HG03097 (cell line): Measurements from ENCODE around the gene ELAPOR1.

ENCODE experiments used
- ATAC-seq: cut with Tn5 transposase; IDR thresholded peaks from one replicate; pipeline ENCODE4 v1.9.1; 2021; ENCODE audit not compliant: unreplicated experiment, low FRiP score

The ELAPOR1 gene, protein sequence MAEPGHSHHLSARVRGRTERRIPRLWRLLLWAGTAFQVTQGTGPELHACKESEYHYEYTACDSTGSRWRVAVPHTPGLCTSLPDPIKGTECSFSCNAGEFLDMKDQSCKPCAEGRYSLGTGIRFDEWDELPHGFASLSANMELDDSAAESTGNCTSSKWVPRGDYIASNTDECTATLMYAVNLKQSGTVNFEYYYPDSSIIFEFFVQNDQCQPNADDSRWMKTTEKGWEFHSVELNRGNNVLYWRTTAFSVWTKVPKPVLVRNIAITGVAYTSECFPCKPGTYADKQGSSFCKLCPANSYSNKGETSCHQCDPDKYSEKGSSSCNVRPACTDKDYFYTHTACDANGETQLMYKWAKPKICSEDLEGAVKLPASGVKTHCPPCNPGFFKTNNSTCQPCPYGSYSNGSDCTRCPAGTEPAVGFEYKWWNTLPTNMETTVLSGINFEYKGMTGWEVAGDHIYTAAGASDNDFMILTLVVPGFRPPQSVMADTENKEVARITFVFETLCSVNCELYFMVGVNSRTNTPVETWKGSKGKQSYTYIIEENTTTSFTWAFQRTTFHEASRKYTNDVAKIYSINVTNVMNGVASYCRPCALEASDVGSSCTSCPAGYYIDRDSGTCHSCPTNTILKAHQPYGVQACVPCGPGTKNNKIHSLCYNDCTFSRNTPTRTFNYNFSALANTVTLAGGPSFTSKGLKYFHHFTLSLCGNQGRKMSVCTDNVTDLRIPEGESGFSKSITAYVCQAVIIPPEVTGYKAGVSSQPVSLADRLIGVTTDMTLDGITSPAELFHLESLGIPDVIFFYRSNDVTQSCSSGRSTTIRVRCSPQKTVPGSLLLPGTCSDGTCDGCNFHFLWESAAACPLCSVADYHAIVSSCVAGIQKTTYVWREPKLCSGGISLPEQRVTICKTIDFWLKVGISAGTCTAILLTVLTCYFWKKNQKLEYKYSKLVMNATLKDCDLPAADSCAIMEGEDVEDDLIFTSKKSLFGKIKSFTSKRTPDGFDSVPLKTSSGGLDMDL

GRCh38 chr1:109113590-109114341, at the start of gene ELAPOR1:
Gene ELAPOR1 (plus strand): TSS chr1:109114115. CDS start chr1:109114184, 69 bp downstream.
- ATAC-seq: no peak

DNA sequence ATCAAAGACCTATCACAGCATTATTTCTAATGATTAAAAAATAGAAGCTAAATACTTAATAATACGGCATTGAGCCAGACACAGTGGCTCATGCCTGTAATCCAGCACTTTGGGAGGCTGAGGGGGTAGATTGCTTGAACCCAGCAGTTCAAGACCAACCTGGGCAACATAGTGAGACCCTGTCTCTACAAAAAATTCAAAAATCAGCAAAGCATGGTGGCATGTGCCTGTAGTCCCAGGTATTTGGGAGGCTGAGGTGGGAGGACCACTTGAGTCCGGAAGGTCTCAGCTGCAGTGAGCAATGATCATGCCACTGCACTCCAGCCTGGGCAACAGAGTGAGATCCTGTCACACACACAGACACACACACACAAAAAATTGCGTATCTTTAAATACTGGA, 48.8 kb upstream of the ELAPOR1 start:
- ATAC-seq: no peak

- no peak for ATAC-seq
These were observed 46.0 kb upstream of the ELAPOR1 start for GRCh38 chr1:109067883-109068282.

DNA sequence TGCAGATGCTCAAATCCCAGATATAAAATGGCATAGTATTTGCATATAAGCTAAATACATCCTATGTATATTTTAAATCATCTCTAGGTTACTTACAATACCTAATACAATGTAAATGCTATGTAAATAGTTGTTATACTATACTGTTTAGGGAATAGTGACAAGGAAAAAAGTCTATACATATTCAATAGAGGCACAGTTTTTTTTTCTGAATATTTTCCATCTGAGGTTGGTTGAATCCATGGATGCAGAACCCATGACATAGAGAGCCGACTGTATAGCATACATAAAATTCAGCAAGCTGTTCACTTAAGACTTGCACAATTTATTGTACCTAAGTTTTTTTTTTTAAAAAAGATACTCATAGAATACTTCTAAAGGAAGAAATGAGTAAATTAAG, 44.6 kb upstream of the ELAPOR1 start:
- ATAC-seq: no peak

DNA sequence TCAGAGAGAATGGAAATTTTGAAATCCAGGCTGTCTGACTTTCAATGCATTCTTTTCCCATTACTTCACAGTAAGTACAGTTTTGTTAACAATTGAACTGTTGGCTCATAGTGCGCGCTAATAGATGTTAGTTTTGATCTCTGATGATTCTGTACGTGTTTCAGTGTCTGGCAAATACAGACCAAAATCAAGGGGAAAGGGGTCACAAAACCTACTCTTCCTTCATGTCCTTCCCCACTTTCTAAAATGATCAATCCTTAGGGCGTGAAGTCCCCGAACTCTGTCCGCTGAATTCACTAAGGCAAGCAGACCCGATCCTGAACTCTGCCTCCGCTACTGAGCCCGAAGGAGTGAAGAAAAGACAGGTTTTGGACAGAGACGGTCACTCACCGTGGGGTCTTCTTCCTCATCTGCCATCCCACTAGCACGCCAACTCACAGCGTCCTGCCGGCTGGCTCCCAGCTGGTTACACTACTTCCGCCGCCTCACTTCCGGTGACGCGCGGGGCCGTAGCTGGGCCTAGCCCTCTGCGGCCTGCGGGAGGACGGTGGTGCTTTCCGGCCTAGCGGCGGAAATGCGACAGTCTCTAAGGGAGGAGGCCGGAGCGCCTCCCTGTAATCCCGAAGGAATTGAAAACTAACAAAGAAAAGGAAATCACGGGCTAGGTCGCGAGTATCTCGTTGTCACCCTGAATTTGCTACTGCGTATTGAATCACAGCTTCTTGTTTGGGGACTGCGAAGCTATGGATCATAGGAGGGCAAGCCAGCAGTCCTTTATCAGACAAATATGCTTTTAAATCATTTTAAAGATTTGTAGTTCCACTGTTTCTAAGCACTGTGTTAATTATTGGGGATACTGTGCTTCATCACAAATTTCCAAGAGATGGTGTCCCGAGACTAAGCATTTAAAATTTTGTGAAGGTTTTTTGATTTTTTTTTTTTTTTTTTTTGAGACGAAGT, 38.1 kb upstream of the ELAPOR1 start, which contains the start of gene TAF13:
Gene TAF13, minus strand, starts transcription at position 473 of the 960 bp plus-strand sequence. Its CDS starts 56 bp downstream, at position 417.
- peak; percentile 97 for ATAC-seq

- no peak for ATAC-seq
These were observed 35.6 kb upstream of the ELAPOR1 start for GRCh38 chr1:109078317-109078716.

DNA sequence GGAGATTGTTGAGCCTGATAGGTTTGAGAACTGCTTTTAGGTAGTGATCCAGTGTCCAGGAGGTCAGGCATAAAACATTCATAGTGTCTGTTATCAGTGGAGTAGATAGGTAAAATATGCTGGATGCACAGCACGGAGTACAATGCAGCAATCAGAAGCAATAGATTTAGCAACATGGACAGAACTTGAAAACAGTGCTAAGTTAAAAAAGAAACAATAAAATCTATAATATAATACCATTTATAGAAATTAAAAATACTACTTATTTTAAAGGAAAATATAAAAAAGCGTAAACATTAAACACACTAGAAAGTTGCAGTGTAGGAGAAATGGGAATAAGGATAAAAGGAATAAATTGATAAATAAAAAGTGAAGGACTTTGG, 34.7 kb upstream of the ELAPOR1 start:
- ATAC-seq: no peak

DNA sequence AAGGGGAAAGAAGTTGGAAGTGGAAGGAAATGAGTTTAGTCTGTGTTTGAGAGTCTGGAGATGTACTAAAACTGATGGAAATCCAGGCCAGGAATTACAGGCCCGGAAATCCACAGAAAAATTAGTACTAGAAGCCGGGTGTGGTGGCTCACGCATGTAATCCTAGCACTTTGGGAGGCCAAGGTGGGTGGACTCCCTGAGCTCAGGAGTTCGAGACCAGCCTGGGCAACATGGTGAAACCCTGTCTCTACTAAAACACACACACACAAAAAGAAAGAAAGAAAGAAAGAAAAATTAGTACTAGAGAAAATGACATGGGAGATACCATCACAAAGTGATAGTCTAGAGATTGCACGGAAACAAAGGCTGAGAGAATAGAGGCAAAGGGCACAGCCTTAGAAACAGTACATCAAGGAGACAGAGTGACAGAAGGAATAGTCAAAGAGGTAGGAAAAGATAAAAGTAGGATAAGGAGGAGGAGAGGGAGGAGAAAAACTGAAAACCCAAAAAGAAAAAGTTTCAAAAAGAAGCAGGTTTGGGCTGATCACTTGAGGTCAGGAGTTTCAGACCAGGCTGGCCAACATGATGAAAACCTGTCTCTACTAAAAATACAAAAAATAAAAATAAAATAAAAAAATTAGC, 33.4 kb upstream of the ELAPOR1 start:
- no peak for ATAC-seq

- no peak for ATAC-seq
These were observed 30.4 kb upstream of the ELAPOR1 start for GRCh38 chr1:109083501-109083900.

GRCh38 chr1:109083923-109084322, 30.0 kb upstream of the ELAPOR1 start:
- ATAC-seq: no peak

- no peak for ATAC-seq
These were observed 29.1 kb upstream of the ELAPOR1 start for GRCh38 chr1:109084563-109085517.

GRCh38 chr1:109089242-109090015, 24.5 kb upstream of the ELAPOR1 start:
- no peak for ATAC-seq

GRCh38 chr1:109090196-109091077, 23.5 kb upstream of the ELAPOR1 start, which contains the start of gene TMEM167B:
Gene TMEM167B (plus strand): TSS chr1:109090764. CDS start chr1:109090873, 109 bp downstream.
- ATAC-seq: peak; percentile 87

- ATAC-seq: peak; percentile 39
These were observed 22.7 kb upstream of the ELAPOR1 start for GRCh38 chr1:109091078-109091838.

- no peak for ATAC-seq
These were observed 22.1 kb upstream of the ELAPOR1 start for GRCh38 chr1:109091839-109092193.
